Gastrocnemius medialis (tissue), 4 donors: ENCODE measurements around the gene CYP2A7. TPM values are rescaled to one million over a fixed set of nuclear protein-coding genes. Genes with fewer than 3 reads are reported as not detected.
"Not testable (repeated sequence)": the region's sequence is repeated elsewhere in the genome, so short reads cannot be mapped to it uniquely, and the experiment has no call there.

Experiments
- ATAC-seq, 2 donors: fragments of 150-250 bp; one replicate each; pipeline ENCODE4 v1.9.1; 2016
- DNase-seq, 2 donors: peaks; one replicate each; pipeline ENCODE4 v3.0.0-alpha.2; 2019
- H3K27ac ChIP-seq, 4 donors: fragments of 200-600 bp; sonication (generic); 1 replicate in 1 of 4; 2 replicates in 3 of 4; pipeline ENCODE4 v1.5.1; 2016 to 2018; ENCODE audit warnings: mild to moderate bottlenecking in 2 of 4, moderate library complexity in 1 of 4
- H3K27me3 ChIP-seq, 3 donors: fragments of 200-600 bp; sonication (generic) in 2 of 3; 1 replicate in 1 of 3; 2 replicates in 2 of 3; pipeline versions ENCODE4 v1.5.1 to v1.6.0; 2016 to 2019; ENCODE audit warnings: mild to moderate bottlenecking in 1 of 3, moderate library complexity in 1 of 3
- H3K36me3 ChIP-seq, 2 donors: fragments of 200-600 bp; sonication (generic) in 1 of 2; one replicate each; pipeline ENCODE4 v1.5.1; 2017 to 2018
- H3K4me1 ChIP-seq, 2 donors: fragments of 200-600 bp; sonication (generic) in 1 of 2; one replicate each; pipeline ENCODE4 v1.5.1; 2016 to 2017; ENCODE audit warnings: mild to moderate bottlenecking in 2 of 2
- H3K4me3 ChIP-seq, 4 donors: fragments of 200-600 bp; sonication (generic) in 3 of 4; 1 replicate in 1 of 4; 2 replicates in 3 of 4; pipeline ENCODE4 v1.5.1; 2016 to 2019; ENCODE audit warnings: mild to moderate bottlenecking in 2 of 4
- H3K9me3 ChIP-seq, 3 donors: fragments of 200-600 bp; sonication (generic) in 2 of 3; 1 replicate in 1 of 3; 2 replicates in 2 of 3; pipeline ENCODE4 v1.5.1; 2016 to 2019
- CTCF ChIP-seq, 5 experiments: fragments of 450-650 bp in 3 of 5; fragments of 200-600 bp in 2 of 5; sonication (generic) in 2 of 5; IDR thresholded peaks in 4 of 5; conservative IDR thresholded peaks in 1 of 5; 1 replicate in 4 of 5; 2 replicates in 1 of 5; pipeline ENCODE4 v1.5.1; 2016 to 2019; ENCODE audit warnings: antibody characterized with exemption in 5 of 5, mild to moderate bottlenecking in 3 of 5, moderate library complexity in 3 of 5
- POLR2A ChIP-seq, 2 donors: fragments of 450-650 bp; IDR thresholded peaks; one replicate each; pipeline ENCODE4 v1.6.1; 2017; ENCODE audit warnings: antibody characterized with exemption in 2 of 2, mild to moderate bottlenecking in 2 of 2, moderate library complexity in 2 of 2
- in situ Hi-C, 4 donors: fragments of 200-750 bp; cut with MboI; loops; one replicate each; pipeline versions ENCODE4 v1.15.0 to v1.8.0; 2017; ENCODE audit warnings: low sequenced_read_pairs in 4 of 4
- intact Hi-C: fragments of 100-400 bp; cut with DNase I; formaldehyde crosslinking; loops from one replicate; pipeline ENCODE4 v1.15.1; 2023; ENCODE audit warnings: low total_unique reads
- total RNA-seq, 4 donors: library from RNA; depleted of rRNA; stranded (reverse); fragments of >200 nt; gene quantifications; one replicate each; pipeline versions ENCODE4 v1.1.0 to v1.2.3, GENCODE V29; 2016

CYP2A7 gene
- total RNA-seq, 4 donors from 2014 or later = not detected

DNA sequence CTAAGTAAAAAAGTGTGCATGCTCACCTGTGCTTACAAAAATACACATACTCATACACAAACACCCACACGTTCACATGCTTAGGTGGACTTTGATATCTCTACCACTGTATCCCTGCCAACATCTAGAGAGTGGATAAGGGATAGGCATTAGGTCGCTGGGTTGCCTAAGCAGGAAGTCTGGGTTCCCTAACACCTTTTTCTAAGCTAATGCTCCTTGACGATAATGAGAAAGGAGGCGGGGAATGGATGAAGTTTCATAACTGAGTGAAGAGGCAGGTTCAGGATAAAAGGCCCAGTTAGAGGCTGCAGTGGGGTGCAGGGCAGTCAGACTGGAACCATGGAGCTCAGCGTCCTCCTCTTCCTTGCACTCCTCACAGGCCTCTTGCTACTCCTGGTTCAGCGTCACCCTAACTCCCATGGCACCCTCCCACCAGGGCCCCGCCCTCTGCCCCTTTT, 41.9 kb upstream of the CYP2A7 start:
- H3K4me3 ChIP-seq = no peak overlapping the region
- no peaks in the 10 kb centered on the region for H3K36me3 ChIP-seq
- intact Hi-C loops = no loop called here
- in situ Hi-C loops = no loop called here
- DNase-seq (no peak), ATAC-seq (no peak)
- H3K4me1 ChIP-seq = no peaks in the 10 kb centered on the region
- H3K27ac ChIP-seq = no peak overlapping the region
- no peaks in the 10 kb centered on the region for H3K9me3 ChIP-seq
- no peak for TF ChIP-seq POLR2A (IDR thresholded peaks at IDR 0.05)
- TF ChIP-seq CTCF (IDR thresholded peaks at IDR 0.05 in 4 of 5, conservative IDR thresholded peaks at IDR 0.05 in 1 of 5) = no peak
- H3K27me3 ChIP-seq = no peaks in the 10 kb centered on the region

- DNase-seq, intact Hi-C loops, H3K36me3 ChIP-seq, H3K9me3 ChIP-seq, ATAC-seq, in situ Hi-C loops, H3K27ac ChIP-seq, H3K27me3 ChIP-seq, H3K4me1 ChIP-seq, H3K4me3 ChIP-seq: not testable (repeated sequence)
These were observed 40.5 kb upstream of the CYP2A7 start for GRCh38 chr19:40922237-40923160.

DNA sequence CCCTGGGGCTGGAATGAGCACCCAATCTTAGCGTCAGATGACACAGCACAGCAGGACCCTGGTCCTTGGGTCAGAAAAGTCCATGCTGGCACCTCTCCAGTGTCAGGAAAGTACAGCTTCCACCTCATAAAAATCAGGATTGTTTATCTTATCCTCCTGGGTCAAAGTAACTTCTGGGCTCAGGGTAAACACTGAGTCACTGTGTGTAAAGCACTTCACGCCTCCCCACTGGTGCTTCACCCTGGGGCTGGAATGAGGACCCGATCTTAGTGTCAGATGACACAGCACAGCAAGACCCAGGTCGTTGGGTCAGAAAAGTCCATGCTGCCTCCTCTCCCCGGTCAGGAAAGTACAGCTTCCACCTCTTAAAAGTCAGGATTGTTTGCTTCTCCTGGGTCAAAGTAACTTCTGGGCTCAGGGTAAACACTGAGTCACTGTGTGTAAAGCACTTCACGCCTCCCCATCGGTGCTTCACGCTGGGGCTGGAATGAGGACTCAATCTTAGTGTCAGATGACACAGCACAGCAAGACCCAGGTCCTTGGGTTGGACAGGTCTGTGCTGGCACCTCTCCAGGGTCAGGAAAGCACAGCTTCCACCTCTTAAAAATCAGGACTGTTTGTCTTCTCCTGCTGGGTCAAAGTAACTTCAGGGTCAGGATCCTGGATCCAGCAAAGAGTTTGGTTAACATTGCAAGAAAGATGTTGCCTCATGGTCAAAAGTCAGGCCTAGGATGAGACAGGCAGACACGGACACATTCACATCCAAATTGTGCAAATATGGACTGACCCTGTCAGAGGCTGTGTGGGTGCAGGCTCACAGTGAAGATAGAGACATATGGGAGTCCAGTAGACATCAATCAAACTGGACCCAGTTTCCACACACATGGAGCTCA, 39.2 kb upstream of the CYP2A7 start:
- intact Hi-C loops = no loop called here
- no peaks in the 10 kb centered on the region for H3K4me1 ChIP-seq
- ATAC-seq (no peak), DNase-seq (no peak)
- TF ChIP-seq CTCF (IDR thresholded peaks at IDR 0.05 in 4 of 5, conservative IDR thresholded peaks at IDR 0.05 in 1 of 5) (no peak), POLR2A (IDR thresholded peaks at IDR 0.05) (no peak)
- in situ Hi-C loops = no loop called here
- no peak overlapping the region for H3K27ac ChIP-seq
- no peaks in the 10 kb centered on the region for H3K9me3 ChIP-seq
- no peak overlapping the region for H3K4me3 ChIP-seq
- H3K36me3 ChIP-seq = no peaks in the 10 kb centered on the region
- no peaks in the 10 kb centered on the region for H3K27me3 ChIP-seq

- no peak overlapping the region for H3K4me3 ChIP-seq
- no peak for ATAC-seq
These were observed 38.4 kb upstream of the CYP2A7 start for GRCh38 chr19:40920300-40921004.

DNA sequence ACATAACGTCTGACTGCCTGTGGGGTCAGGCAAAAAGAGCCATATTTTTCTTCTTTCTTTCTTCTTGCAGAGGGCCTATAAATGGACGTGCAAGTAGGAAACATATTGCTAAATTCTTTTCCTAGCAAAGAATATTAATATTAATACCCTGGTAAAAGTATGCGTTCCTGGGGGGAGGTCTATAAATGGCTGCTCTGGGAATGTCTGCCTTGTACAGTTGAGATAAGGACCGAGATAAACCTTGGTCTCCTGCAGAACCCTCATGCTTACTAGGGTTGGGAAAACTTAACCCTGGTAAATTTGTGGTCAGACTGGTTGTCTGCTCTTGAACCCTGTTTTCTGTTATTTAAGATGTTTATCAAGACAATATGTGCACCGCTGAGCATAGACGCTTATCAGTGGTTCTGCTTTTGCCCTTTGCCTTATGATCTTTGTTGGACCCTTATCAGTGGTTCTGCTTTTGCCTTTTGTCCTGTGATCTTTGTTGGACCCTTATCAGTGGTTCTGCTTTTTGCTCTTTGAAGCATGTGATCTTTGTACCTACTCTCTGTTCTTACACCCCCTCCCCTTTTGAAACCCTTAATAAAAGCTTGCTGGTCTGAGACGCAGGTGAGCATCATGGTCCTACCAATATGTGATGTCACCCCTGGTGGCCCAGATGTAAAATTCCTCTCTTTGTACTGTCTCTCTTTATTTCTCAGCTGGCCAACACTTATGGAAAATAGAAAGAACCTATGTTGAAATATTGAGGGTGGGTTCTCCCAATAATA, 37.7 kb upstream of the CYP2A7 start:
- intact Hi-C loops, H3K36me3 ChIP-seq, H3K27me3 ChIP-seq, DNase-seq, ATAC-seq, H3K27ac ChIP-seq, H3K9me3 ChIP-seq, H3K4me1 ChIP-seq, in situ Hi-C loops, H3K4me3 ChIP-seq: not testable (repeated sequence)

More at GRCh38 chr19:40920300-40921004, 38.4 kb upstream of the CYP2A7 start:
- H3K36me3 ChIP-seq = no peaks in the 10 kb centered on the region
- H3K9me3 ChIP-seq = no peaks in the 10 kb centered on the region
- intact Hi-C loops = no loop called here
- in situ Hi-C loops = no loop called here
- H3K27me3 ChIP-seq = no peaks in the 10 kb centered on the region
- no peak for DNase-seq
- H3K4me1 ChIP-seq = no peaks in the 10 kb centered on the region
- H3K27ac ChIP-seq = no peak overlapping the region
- TF ChIP-seq POLR2A (IDR thresholded peaks at IDR 0.05) (no peak), CTCF (IDR thresholded peaks at IDR 0.05 in 4 of 5, conservative IDR thresholded peaks at IDR 0.05 in 1 of 5) (no peak)

- H3K27me3 ChIP-seq, in situ Hi-C loops, DNase-seq, ATAC-seq, H3K9me3 ChIP-seq, H3K4me3 ChIP-seq, intact Hi-C loops, H3K27ac ChIP-seq, H3K36me3 ChIP-seq, H3K4me1 ChIP-seq: not testable (repeated sequence)
These were observed 36.3 kb upstream of the CYP2A7 start for GRCh38 chr19:40918303-40918702.
